Endothelial cell of umbilical vein (primary cell): ENCODE measurements around the gene SRRM5. TPM values are rescaled to one million over a fixed set of nuclear protein-coding genes. Genes with fewer than 3 reads are reported as not detected.
"Not testable (repeated sequence)": the region's sequence is repeated elsewhere in the genome, so short reads cannot be mapped to it uniquely, and the experiment has no call there.

Source experiments
- BruUV-seq: library from RNA; stranded (reverse); fragments of 400-500 nt; replicated peaks from 2 replicates; lab custom pipeline; 2021; lab: Mats Ljungman, UMichigan
- CTCF ChIA-PET: fragments of 300-600, 350-600 bp; sonication (Branson Sonifier 250); formaldehyde crosslinking; loops from one replicate; lab custom pipeline; 2021; ENCODE audit warnings: antibody characterized with exemption, inconsistent platforms; lab: Charles Lee
- POLR2A ChIA-PET: fragments of 300-600, 350-600 bp; sonication (Branson Sonifier 250); formaldehyde crosslinking; loops from one replicate; lab custom pipeline; 2021; ENCODE audit warnings: antibody characterized with exemption, inconsistent platforms; lab: Charles Lee
- DNase-seq: peaks from one replicate; pipeline ENCODE4 v3.0.0-alpha.2; 2011; ENCODE audit warnings: low read depth, low spot score
- FAIRE-seq: peaks from 2 replicates; lab custom pipeline; 2011; peaks lifted over from hg19 to GRCh38; lab: Jason Lieb, UNC
- H2AFZ ChIP-seq: 2 replicates; pipeline ENCODE4 v1.6.0; 2012; ENCODE audit warnings: low read depth, low read length, control low read depth, inconsistent platforms
- H3K27ac ChIP-seq: 2 replicates; pipeline ENCODE4 v1.5.1; 2011; ENCODE audit warnings: low read depth, mild to moderate bottlenecking, control low read depth, low read length, moderate library complexity; ENCODE audit not compliant: insufficient read depth
- H3K27me3 ChIP-seq, 2 experiments: 2 replicates each; pipeline versions ENCODE4 v1.6.0 to v1.6.1; 2011; ENCODE audit warnings: low read length in 2 of 2, mixed read lengths in 1 of 2; ENCODE audit not compliant: control insufficient read depth in 2 of 2, insufficient read depth in 2 of 2
- H3K36me3 ChIP-seq, 2 experiments: 2 replicates in 1 of 2; 3 replicates in 1 of 2; pipeline ENCODE4 v1.5.1; 2011; ENCODE audit warnings: low read length in 2 of 2, mild to moderate bottlenecking in 1 of 2, moderate library complexity in 1 of 2; ENCODE audit not compliant: control insufficient read depth in 2 of 2, insufficient read depth in 2 of 2; ENCODE audit errors: extremely low read depth in 1 of 2
- H3K4me1 ChIP-seq: 3 replicates; pipeline ENCODE4 v1.5.1; 2011; ENCODE audit warnings: mild to moderate bottlenecking, low read length; ENCODE audit not compliant: control insufficient read depth, insufficient read depth; ENCODE audit errors: extremely low read depth
- H3K4me2 ChIP-seq: 2 replicates; pipeline ENCODE4 v1.6.1; 2011; ENCODE audit warnings: low read length, control low read depth, mixed read lengths; ENCODE audit not compliant: insufficient read depth
- H3K4me3 ChIP-seq, 3 experiments: fragments of 200-600 bp in 1 of 3; sonication (generic), shearing (Covaris generic) in 1 of 3; replicated peaks in 1 of 3; 2 replicates each; pipeline ENCODE4 v1.5.1; 2011 to 2016; ENCODE audit warnings: control low read depth in 3 of 3, low read length in 3 of 3, mild to moderate bottlenecking in 2 of 3, inconsistent platforms in 1 of 3, low read depth in 1 of 3, moderate library complexity in 1 of 3; ENCODE audit not compliant: insufficient read depth in 1 of 3
- H3K79me2 ChIP-seq: 2 replicates; pipeline ENCODE4 v1.6.0; 2012; ENCODE audit warnings: low read length, inconsistent platforms; ENCODE audit not compliant: control insufficient read depth, insufficient read depth
- H3K9ac ChIP-seq: replicated peaks from 2 replicates; pipeline ENCODE3; 2011; ENCODE audit warnings: low read length, control low read depth; ENCODE audit not compliant: insufficient read depth; ENCODE audit errors: extremely low read depth
- H3K9me1 ChIP-seq: replicated peaks from 3 replicates; pipeline ENCODE4 v1.6.0; 2011; ENCODE audit warnings: mild to moderate bottlenecking, low read length; ENCODE audit not compliant: control insufficient read depth, insufficient read depth; ENCODE audit errors: extremely low read depth
- H3K9me3 ChIP-seq: replicated peaks from 2 replicates; pipeline ENCODE4 v1.5.1; 2012; ENCODE audit warnings: low read length, inconsistent platforms; ENCODE audit not compliant: control insufficient read depth, insufficient read depth
- H4K20me1 ChIP-seq: replicated peaks from 2 replicates; pipeline ENCODE3; 2011; ENCODE audit warnings: mild to moderate bottlenecking, low read length; ENCODE audit not compliant: control insufficient read depth, insufficient read depth; ENCODE audit errors: extremely low read depth
- EZH2 ChIP-seq: IDR thresholded peaks from 2 replicates; pipeline ENCODE4 v1.6.1; 2012; ENCODE audit warnings: borderline replicate concordance, low read depth, mild to moderate bottlenecking, moderate library complexity, low read length, inconsistent platforms; ENCODE audit not compliant: severe bottlenecking
- JUN ChIP-seq: IDR thresholded peaks from 2 replicates; pipeline ENCODE4 v1.6.1; 2011; ENCODE audit warnings: borderline replicate concordance, low read depth; ENCODE audit not compliant: insufficient read length, insufficient read depth
- MYC ChIP-seq: IDR thresholded peaks from one replicate; pipeline ENCODE4 v1.6.1; 2011; ENCODE audit warnings: mild to moderate bottlenecking, low read depth, low read length
- dilution Hi-C: fragments of 300-500 bp; cut with MboI; formaldehyde crosslinking; loops from one replicate; pipeline ENCODE4 v1.15.0; 2019; ENCODE audit warnings: low sequenced_read_pairs; ENCODE audit not compliant: extremely low pct_ligation_motif_present
- intact Hi-C: fragments of 100-400 bp; cut with micrococcal nuclease; formaldehyde crosslinking; loops from one replicate; pipeline ENCODE4 v1.10.0; 2022
- polyA plus RNA-seq, 4 experiments: library from polyadenylated mRNA; depleted of rRNA in 3 of 4; stranded (reverse) in 3 of 4; unstranded in 1 of 4; fragments of >200 nt; gene quantifications; 2 replicates each; pipeline versions ENCODE4 v1.2.1 to v1.2.3, GENCODE V29; 2011 to 2012; ENCODE audit warnings: missing spikeins in 1 of 4
- total RNA-seq: library from RNA; stranded (reverse); gene quantifications from 2 replicates; pipeline ENCODE4 v1.2.3, GENCODE V29; 2021

The SRRM5 gene
- total and polyA plus RNA-seq, 2 donors (not counting 3 experiments of a cell fraction or from before 2014, with no cell fraction given) = 0.17 to 0.27 TPM

GRCh38 chr19:43649514-43649913 lies 37.6 kb downstream of the SRRM5 start:
- Histone ChIP-seq H3K79me2 (no peaks in the 10 kb centered on the region), H3K4me1 (no peaks in the 10 kb centered on the region), H3K4me3 (no peak overlapping the region), H3K27ac (no peak overlapping the region), H3K9me3 (no peaks in the 10 kb centered on the region), H2AFZ (no peak overlapping the region), H3K27me3 (no peaks in the 10 kb centered on the region), H4K20me1 (no peaks in the 10 kb centered on the region), H3K36me3 (peaks cover 2 to 5% of the 10 kb centered on the region in 2 experiments), H3K4me2 (no peak overlapping the region), H3K9me1 (no peaks in the 10 kb centered on the region), H3K9ac (no peak overlapping the region)
- ChIA-PET POLR2A (no interaction called here), CTCF (interaction anchor here (1.0 to 1.9 kb wide), 3 partner anchors 13 to 114 kb away, joined by 3 to 5 read pairs (median 4); no protein-coding TSS in a partner anchor)
- DNase-seq = no peak
- TF ChIP-seq MYC (no peak), JUN (no peak), EZH2 (no peak)
- no peak for FAIRE-seq
- intact Hi-C loops = no loop called here
- no TSS peak for BruUV-seq
- dilution Hi-C loops = no loop called here

- H3K9ac ChIP-seq, H3K4me2 ChIP-seq, BruUV-seq, dilution Hi-C loops, intact Hi-C loops, H3K27ac ChIP-seq, H3K27me3 ChIP-seq, H2AFZ ChIP-seq, H3K36me3 ChIP-seq, H3K9me1 ChIP-seq, H3K4me1 ChIP-seq, DNase-seq, H4K20me1 ChIP-seq, H3K9me3 ChIP-seq, H3K4me3 ChIP-seq, H3K79me2 ChIP-seq, FAIRE-seq: not testable (repeated sequence)
- ChIA-PET CTCF (interaction anchor here (1.0 to 1.9 kb wide), 3 partner anchors 12 to 115 kb away, joined by 3 to 5 read pairs (median 4); no protein-coding TSS in a partner anchor), POLR2A (interaction anchor here (0.7 kb wide), 1 partner anchor 1238 kb away, joined by 4 read pairs; no protein-coding TSS in a partner anchor)
Measured at GRCh38 chr19:43650276-43650675, 38.4 kb downstream of the SRRM5 start.
